Peyer's patch (tissue), 4 donors: ENCODE data around the gene GNB1L. TPM values are rescaled to one million over a fixed set of nuclear protein-coding genes. Genes with fewer than 3 reads are reported as not detected.
A peak's percentile ranks its signal among the peaks of the same experiment; 100 is the strongest.

Experiments used
- DNase-seq, 3 donors: peaks; one replicate each; pipeline ENCODE4 v3.0.0-alpha.2; 2017 to 2019
- H3K27ac ChIP-seq, 4 donors: fragments of 200-600 bp; sonication (generic); one replicate each; pipeline ENCODE4 v1.5.1; 2016 to 2019
- H3K27me3 ChIP-seq, 2 donors: fragments of 200-600 bp; sonication (generic); one replicate each; pipeline ENCODE4 v1.5.1; 2019
- H3K36me3 ChIP-seq, 3 donors: fragments of 200-600 bp; sonication (generic); one replicate each; pipeline ENCODE4 v1.5.1; 2016 to 2019
- H3K4me1 ChIP-seq, 4 donors: fragments of 200-600 bp; sonication (generic); one replicate each; pipeline ENCODE4 v1.5.1; 2016 to 2019
- H3K4me3 ChIP-seq, 4 donors: fragments of 200-600 bp; sonication (generic); 1 replicate in 3 of 4; 2 replicates in 1 of 4; pipeline ENCODE4 v1.5.1; 2016 to 2019; ENCODE audit warnings: mild to moderate bottlenecking in 1 of 4
- H3K9me3 ChIP-seq, 4 donors: fragments of 200-600 bp; sonication (generic); one replicate each; pipeline ENCODE4 v1.5.1; 2016 to 2019; ENCODE audit warnings: mild to moderate bottlenecking in 1 of 4
- POLR2A ChIP-seq, 2 donors: fragments of 450-650 bp; IDR thresholded peaks; one replicate each; pipeline ENCODE4 v1.5.1; 2017; ENCODE audit warnings: antibody characterized with exemption in 2 of 2, mild to moderate bottlenecking in 2 of 2, moderate library complexity in 2 of 2
- total RNA-seq, 4 donors: library from RNA; depleted of rRNA; stranded (reverse); fragments of >200 nt; gene quantifications; one replicate each; pipeline ENCODE4 v1.1.0, GENCODE V29; 2016
- TF ChIP-seq, protein P1 (sequence below), 6 experiments: fragments of 450-650 bp in 4 of 6; fragments of 200-600 bp in 2 of 6; sonication (generic) in 1 of 6; IDR thresholded peaks; one replicate each; pipeline ENCODE4 v1.5.1; 2017 to 2019; ENCODE audit warnings: antibody characterized with exemption in 6 of 6, mild to moderate bottlenecking in 3 of 6, moderate library complexity in 1 of 6

The GNB1L gene
- total RNA-seq, 4 donors from 2014 or later: 3.1 to 6.6 (median 4.9) TPM

DNA sequence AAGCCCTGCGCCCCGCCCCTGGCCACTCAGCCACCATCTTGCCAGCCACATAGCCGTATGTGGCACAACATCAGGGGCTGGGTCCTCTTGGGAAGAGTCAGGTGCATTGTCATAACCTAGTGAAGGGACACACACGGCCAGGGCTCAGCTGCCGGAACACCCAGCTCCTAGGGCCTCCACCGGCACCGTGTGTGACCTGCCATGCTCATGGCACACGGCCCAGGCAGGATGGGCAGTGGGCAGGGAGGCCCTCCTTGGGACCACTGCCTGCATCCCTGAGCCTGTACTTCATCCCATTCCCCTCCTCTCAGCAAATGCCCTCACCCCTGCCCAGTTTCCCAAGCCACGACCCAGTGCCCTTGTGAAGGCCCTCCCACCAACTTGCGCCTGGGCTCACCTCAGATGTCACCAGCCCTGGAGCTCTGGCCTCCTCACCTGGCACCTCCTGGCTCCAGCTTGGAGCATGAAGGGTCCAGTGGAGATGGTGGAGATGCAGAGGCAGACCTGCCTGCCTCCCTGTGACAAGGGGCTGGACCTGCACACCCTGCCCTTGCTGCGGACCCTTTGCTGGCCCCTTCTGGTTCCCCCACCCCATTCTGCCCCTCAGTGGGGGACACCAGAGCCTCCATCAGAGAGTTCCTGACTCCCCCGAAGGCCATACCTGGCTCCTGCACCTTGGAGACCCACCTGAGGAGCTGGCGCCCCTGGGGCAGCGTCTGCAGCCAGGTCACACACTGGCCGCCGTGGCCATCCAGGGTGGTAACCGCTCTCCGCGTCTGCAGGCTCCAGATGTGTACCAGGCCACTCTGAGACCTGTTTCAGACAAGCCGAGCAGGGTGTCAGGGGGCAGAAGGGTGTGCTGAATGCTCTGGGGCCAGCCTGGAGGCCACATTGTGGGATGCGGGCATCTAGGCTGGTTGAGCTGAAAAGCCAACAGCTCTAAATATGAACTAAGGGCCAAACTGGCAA, 34.5 kb downstream of the GNB1L start:
- Histone ChIP-seq H3K27ac (no peak overlapping the region), H3K9me3 (no peaks in the 10 kb centered on the region), H3K4me1 (peaks cover 0 to 13% (median 2%) of the 10 kb centered on the region in 4 donors), H3K27me3 (no peaks in the 10 kb centered on the region), H3K4me3 (no peak overlapping the region), H3K36me3 (no peaks in the 10 kb centered on the region)
- DNase-seq: peak in 1 of 3 donors; percentile 37
- TF ChIP-seq, protein P1, sequence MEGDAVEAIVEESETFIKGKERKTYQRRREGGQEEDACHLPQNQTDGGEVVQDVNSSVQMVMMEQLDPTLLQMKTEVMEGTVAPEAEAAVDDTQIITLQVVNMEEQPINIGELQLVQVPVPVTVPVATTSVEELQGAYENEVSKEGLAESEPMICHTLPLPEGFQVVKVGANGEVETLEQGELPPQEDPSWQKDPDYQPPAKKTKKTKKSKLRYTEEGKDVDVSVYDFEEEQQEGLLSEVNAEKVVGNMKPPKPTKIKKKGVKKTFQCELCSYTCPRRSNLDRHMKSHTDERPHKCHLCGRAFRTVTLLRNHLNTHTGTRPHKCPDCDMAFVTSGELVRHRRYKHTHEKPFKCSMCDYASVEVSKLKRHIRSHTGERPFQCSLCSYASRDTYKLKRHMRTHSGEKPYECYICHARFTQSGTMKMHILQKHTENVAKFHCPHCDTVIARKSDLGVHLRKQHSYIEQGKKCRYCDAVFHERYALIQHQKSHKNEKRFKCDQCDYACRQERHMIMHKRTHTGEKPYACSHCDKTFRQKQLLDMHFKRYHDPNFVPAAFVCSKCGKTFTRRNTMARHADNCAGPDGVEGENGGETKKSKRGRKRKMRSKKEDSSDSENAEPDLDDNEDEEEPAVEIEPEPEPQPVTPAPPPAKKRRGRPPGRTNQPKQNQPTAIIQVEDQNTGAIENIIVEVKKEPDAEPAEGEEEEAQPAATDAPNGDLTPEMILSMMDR (IDR thresholded peaks at IDR 0.05): no peak
- TF ChIP-seq POLR2A (IDR thresholded peaks at IDR 0.05): no peak

DNA sequence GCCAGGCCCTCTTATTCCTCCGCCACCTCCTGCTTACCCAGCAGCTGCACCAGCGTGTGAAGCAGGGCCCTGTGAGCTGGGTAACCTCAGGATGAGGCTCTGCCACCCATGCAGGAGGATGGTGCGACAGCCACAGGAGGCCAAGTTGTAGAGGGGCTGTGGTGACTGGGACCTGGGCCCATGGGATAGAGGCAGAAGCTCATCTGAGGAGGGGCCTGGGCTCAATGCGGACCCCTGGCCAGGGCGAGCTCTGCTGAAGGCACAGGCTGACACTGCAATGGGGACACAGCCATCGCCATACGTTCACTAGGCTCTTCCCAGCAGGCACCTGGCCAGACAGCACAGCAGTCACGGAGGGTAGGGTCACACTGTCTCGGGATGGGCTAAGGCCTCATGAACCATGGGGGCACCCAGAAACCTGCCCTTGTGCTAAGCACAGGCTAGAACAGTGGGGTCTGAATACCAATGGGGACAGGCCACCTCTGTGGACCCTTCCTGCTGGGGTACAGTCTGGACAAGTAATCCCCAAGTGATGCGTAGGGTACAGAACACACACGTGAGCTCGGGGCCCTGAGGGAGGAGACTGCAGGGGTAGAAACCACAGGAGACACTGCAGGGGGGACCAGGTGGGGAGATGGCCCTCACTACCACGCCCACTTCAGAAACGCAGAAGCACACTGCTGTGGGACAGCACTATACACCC, 35.3 kb downstream of the GNB1L start:
- Histone ChIP-seq H3K36me3 (no peaks in the 10 kb centered on the region), H3K27me3 (no peaks in the 10 kb centered on the region), H3K4me1 (peaks cover 0 to 11% (median 2%) of the 10 kb centered on the region in 4 donors), H3K27ac (no peak overlapping the region), H3K4me3 (no peak overlapping the region), H3K9me3 (no peaks in the 10 kb centered on the region)
- no peak for TF ChIP-seq POLR2A (IDR thresholded peaks at IDR 0.05)
- TF ChIP-seq, protein P1 (IDR thresholded peaks at IDR 0.05): no peak
- peak in 1 of 3 donors; percentile 29 for DNase-seq

DNA sequence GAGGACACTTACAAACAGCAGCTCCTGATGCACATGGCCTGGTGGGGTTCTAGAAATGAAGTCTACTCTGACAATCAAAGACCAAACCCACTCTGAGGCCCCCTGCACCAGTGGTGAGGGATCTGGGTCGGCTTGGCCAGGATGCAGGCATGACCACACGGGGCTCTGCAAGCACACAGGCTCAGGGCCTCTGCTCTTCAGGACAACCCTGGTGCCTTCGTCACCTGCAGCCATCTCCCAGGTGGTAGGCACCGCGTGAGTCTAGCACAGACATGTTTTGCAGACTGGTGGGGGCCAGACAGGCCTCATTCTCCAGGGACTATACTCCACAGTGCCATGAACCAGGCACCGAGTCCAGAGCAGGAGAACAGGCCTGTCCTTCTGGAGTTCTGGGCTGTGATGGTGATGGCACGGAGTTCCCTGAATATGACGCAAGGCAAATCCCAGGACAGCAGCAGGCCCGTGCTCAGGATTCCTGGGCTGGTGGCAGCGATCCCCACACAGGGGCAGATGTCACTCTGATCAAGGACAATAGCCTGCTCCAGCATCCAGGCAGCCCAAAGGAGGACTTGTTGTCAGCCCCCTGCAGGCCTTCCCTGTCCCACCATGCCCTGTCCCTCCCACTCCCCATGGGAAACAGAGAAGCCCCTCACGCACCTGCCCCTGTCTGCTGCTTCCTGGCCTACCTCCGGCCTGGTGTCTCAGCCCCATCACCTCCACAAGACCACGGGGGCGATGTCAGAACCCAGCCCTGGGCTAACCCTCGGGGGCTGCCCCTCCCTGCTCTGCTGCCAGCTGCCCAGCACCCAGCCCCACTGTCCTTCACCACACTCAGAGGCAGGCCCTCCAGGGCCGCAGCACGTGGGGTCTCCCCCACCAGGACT, 36.1 kb downstream of the GNB1L start:
- Histone ChIP-seq H3K4me3 (no peak overlapping the region), H3K4me1 (peaks cover 0 to 4% (median 2%) of the 10 kb centered on the region in 4 donors), H3K9me3 (no peaks in the 10 kb centered on the region), H3K27me3 (no peaks in the 10 kb centered on the region), H3K36me3 (no peaks in the 10 kb centered on the region), H3K27ac (no peak overlapping the region)
- no peak for TF ChIP-seq POLR2A (IDR thresholded peaks at IDR 0.05)
- TF ChIP-seq, protein P1 (IDR thresholded peaks at IDR 0.05): no peak
- peak in 1 of 3 donors; percentile 39 for DNase-seq

DNA sequence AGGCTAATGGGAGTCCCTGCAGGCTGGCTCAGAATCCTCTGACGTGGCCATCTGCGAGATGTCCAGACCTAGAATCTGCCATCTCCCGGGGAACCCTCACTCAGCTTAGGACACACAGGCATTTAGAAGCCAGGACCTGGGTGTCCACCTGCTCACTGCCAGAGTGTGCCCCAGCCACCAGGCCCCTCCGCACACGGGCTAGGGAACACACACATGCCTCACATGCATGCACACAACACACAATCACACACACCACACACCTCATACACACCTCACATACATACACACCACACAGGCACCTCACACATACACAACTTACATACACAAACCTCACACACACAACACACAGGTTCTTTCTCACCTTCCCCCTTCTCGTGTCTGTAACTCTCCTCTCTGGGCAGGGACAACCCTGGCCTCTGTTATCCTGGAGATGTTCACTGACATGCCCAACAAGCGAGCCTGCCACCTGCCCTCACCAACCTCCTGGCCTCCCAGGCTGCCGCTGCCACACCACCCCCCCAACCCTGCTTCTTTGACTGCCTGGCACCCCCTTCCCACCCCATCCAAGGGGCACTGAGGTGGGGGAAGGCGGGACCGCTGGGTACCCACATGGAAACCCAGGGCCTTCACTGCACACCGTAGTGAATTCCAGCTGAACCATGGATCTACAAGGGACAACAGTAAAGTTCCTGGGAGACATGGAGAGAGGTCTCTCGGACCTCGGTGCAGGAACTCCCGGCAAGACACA, 38.1 kb downstream of the GNB1L start:
- no peak overlapping the region for H3K27ac ChIP-seq
- DNase-seq: no peak
- no peak for TF ChIP-seq POLR2A (IDR thresholded peaks at IDR 0.05)
- TF ChIP-seq, protein P1 (IDR thresholded peaks at IDR 0.05): no peak
- H3K4me1 ChIP-seq: no peaks in the 10 kb centered on the region
- H3K27me3 ChIP-seq: no peaks in the 10 kb centered on the region
- H3K36me3 ChIP-seq: no peaks in the 10 kb centered on the region
- no peak overlapping the region for H3K4me3 ChIP-seq
- no peaks in the 10 kb centered on the region for H3K9me3 ChIP-seq
